Measurements from ENCODE around the gene SLC5A9.

DNA sequence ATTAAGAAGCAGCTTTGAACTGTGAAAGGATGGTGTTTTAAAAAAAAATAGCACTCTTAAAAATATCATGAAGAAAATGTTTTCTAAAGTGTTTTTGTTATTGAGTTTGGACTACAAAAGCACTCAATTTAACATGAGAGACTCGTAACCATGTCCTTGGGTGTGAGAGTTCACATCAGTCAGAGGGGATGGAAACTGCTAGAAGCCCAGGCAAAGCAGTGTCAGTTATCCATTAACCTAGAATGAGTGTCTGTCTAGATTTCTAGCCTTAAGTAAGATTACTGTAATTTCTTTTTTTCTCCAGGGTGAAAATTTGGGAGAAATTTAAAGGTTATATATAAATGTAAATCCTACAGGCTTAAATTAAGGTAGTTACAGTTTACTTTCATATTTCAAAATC is 31.7 kb downstream of the SLC5A9 start:
- TF ChIP-seq, protein P1, sequence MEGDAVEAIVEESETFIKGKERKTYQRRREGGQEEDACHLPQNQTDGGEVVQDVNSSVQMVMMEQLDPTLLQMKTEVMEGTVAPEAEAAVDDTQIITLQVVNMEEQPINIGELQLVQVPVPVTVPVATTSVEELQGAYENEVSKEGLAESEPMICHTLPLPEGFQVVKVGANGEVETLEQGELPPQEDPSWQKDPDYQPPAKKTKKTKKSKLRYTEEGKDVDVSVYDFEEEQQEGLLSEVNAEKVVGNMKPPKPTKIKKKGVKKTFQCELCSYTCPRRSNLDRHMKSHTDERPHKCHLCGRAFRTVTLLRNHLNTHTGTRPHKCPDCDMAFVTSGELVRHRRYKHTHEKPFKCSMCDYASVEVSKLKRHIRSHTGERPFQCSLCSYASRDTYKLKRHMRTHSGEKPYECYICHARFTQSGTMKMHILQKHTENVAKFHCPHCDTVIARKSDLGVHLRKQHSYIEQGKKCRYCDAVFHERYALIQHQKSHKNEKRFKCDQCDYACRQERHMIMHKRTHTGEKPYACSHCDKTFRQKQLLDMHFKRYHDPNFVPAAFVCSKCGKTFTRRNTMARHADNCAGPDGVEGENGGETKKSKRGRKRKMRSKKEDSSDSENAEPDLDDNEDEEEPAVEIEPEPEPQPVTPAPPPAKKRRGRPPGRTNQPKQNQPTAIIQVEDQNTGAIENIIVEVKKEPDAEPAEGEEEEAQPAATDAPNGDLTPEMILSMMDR (conservative IDR thresholded peaks at IDR 0.05), result no peak
- TF ChIP-seq ZFX (IDR thresholded peaks at IDR 0.05), result no peak
